ENCODE measurements around the gene PRKAB1.
"Not testable (repeated sequence)": the region's sequence is repeated elsewhere in the genome, so short reads cannot be mapped to it uniquely, and the experiment has no call there.

PRKAB1 gene

GRCh38 chr12:119645535-119646059, 22.3 kb upstream of the PRKAB1 start:
- Mint-ChIP-seq H3K27ac (no peak overlapping the region), H3K36me3 (ENCODE audit: low read depth) (no peaks in the 10 kb centered on the region)
- DNase-seq (ENCODE audit: low spot score), result no peak

GRCh38 chr12:119649202-119649808, 18.6 kb upstream of the PRKAB1 start:
- Mint-ChIP-seq H3K27ac (no peak overlapping the region), H3K36me3 (ENCODE audit: low read depth) (peaks cover 6% of the 10 kb centered on the region), H3K9me3 (peaks cover 15% of the 10 kb centered on the region), H3K4me1 (ENCODE audit: low read depth) (no peaks in the 10 kb centered on the region), H3K4me3 (no peak overlapping the region), H3K27me3 (ENCODE audit: low read depth) (no peaks in the 10 kb centered on the region)
- no peak for DNase-seq (ENCODE audit: low spot score)

More at GRCh38 chr12:119645535-119646059, 22.3 kb upstream of the PRKAB1 start:
- Mint-ChIP-seq H3K4me1 (ENCODE audit: low read depth) (no peaks in the 10 kb centered on the region), H3K4me3 (no peak overlapping the region), H3K27me3 (ENCODE audit: low read depth) (peaks cover 3% of the 10 kb centered on the region), H3K9me3 (no peaks in the 10 kb centered on the region)

GRCh38 chr12:119652665-119653064, 15.3 kb upstream of the PRKAB1 start:
- Mint-ChIP-seq H3K36me3 (ENCODE audit: low read depth) (peaks cover 6% of the 10 kb centered on the region), H3K27me3 (ENCODE audit: low read depth) (no peaks in the 10 kb centered on the region), H3K9me3 (peaks cover 16% of the 10 kb centered on the region), H3K4me1 (ENCODE audit: low read depth) (no peaks in the 10 kb centered on the region), H3K27ac (no peak overlapping the region), H3K4me3 (no peak overlapping the region)
- no peak for DNase-seq (ENCODE audit: low spot score)

- H3K27ac Mint-ChIP-seq; DNase-seq (ENCODE audit: low spot score); H3K4me3 Mint-ChIP-seq; H3K36me3 Mint-ChIP-seq (ENCODE audit: low read depth); H3K27me3 Mint-ChIP-seq (ENCODE audit: low read depth); H3K4me1 Mint-ChIP-seq (ENCODE audit: low read depth): not testable (repeated sequence)
- peaks cover 16% of the 10 kb centered on the region for H3K9me3 Mint-ChIP-seq
These were observed 10.9 kb upstream of the PRKAB1 start for GRCh38 chr12:119657001-119657400.

- H3K36me3 Mint-ChIP-seq (ENCODE audit: low read depth); H3K27ac Mint-ChIP-seq; H3K27me3 Mint-ChIP-seq (ENCODE audit: low read depth); DNase-seq (ENCODE audit: low spot score); H3K4me3 Mint-ChIP-seq; H3K4me1 Mint-ChIP-seq (ENCODE audit: low read depth): not testable (repeated sequence)
- H3K9me3 Mint-ChIP-seq, result peaks cover 13% of the 10 kb centered on the region
These were observed 9.8 kb upstream of the PRKAB1 start for GRCh38 chr12:119658166-119658565.

- Mint-ChIP-seq H3K9me3 (peaks cover under 1% of the 10 kb centered on the region), H3K4me3 (no peak overlapping the region), H3K27ac (no peak overlapping the region), H3K36me3 (ENCODE audit: low read depth) (no peaks in the 10 kb centered on the region), H3K27me3 (ENCODE audit: low read depth) (no peaks in the 10 kb centered on the region), H3K4me1 (ENCODE audit: low read depth) (peaks cover 9% of the 10 kb centered on the region)
- DNase-seq (ENCODE audit: low spot score), result no peak
These were observed 8.5 kb upstream of the PRKAB1 start for GRCh38 chr12:119659289-119659897.

- Mint-ChIP-seq H3K27me3 (ENCODE audit: low read depth) (no peaks in the 10 kb centered on the region), H3K36me3 (ENCODE audit: low read depth) (no peaks in the 10 kb centered on the region), H3K9me3 (no peaks in the 10 kb centered on the region), H3K27ac (peak overlapping the region; percentile 37), H3K4me1 (ENCODE audit: low read depth) (peaks cover 9% of the 10 kb centered on the region), H3K4me3 (no peak overlapping the region)
- DNase-seq (ENCODE audit: low spot score), result no peak
These were observed 7.9 kb upstream of the PRKAB1 start for GRCh38 chr12:119660076-119660475.

- Mint-ChIP-seq H3K4me1 (ENCODE audit: low read depth) (peaks cover 17% of the 10 kb centered on the region), H3K27ac (no peak overlapping the region), H3K36me3 (ENCODE audit: low read depth) (no peaks in the 10 kb centered on the region), H3K9me3 (no peaks in the 10 kb centered on the region), H3K4me3 (no peak overlapping the region), H3K27me3 (ENCODE audit: low read depth) (no peaks in the 10 kb centered on the region)
- no peak for DNase-seq (ENCODE audit: low spot score)
These were observed 6.1 kb upstream of the PRKAB1 start for GRCh38 chr12:119661882-119662281.

- Mint-ChIP-seq H3K27ac (no peak overlapping the region), H3K4me3 (no peak overlapping the region), H3K27me3 (ENCODE audit: low read depth) (no peaks in the 10 kb centered on the region), H3K9me3 (no peaks in the 10 kb centered on the region), H3K36me3 (ENCODE audit: low read depth) (peaks cover 4% of the 10 kb centered on the region), H3K4me1 (ENCODE audit: low read depth) (peaks cover 21% of the 10 kb centered on the region)
- DNase-seq (ENCODE audit: low spot score), result no peak
These were observed 3.3 kb upstream of the PRKAB1 start for GRCh38 chr12:119664642-119665041.

- Mint-ChIP-seq H3K4me3 (no peak overlapping the region), H3K4me1 (ENCODE audit: low read depth) (peaks cover 21% of the 10 kb centered on the region), H3K36me3 (ENCODE audit: low read depth) (peaks cover 10% of the 10 kb centered on the region), H3K27ac (no peak overlapping the region), H3K9me3 (no peaks in the 10 kb centered on the region), H3K27me3 (ENCODE audit: low read depth) (no peaks in the 10 kb centered on the region)
- DNase-seq (ENCODE audit: low spot score), result no peak
These were observed 2.6 kb upstream of the PRKAB1 start for GRCh38 chr12:119665164-119665929.

- Mint-ChIP-seq H3K4me3 (peak overlapping the region; percentile 24), H3K27ac (peak overlapping the region; percentile 4), H3K4me1 (ENCODE audit: low read depth) (peaks cover 30% of the 10 kb centered on the region), H3K9me3 (no peaks in the 10 kb centered on the region), H3K36me3 (ENCODE audit: low read depth) (peaks cover 20% of the 10 kb centered on the region), H3K27me3 (ENCODE audit: low read depth) (no peaks in the 10 kb centered on the region)
- DNase-seq (ENCODE audit: low spot score), result no peak
These were observed 1.6 kb upstream of the PRKAB1 start for GRCh38 chr12:119666226-119666795.

- peak overlapping the region; percentile 93 for H3K4me3 Mint-ChIP-seq
- no peak for DNase-seq (ENCODE audit: low spot score)
- no peaks in the 10 kb centered on the region for H3K9me3 Mint-ChIP-seq
- peak overlapping the region; percentile 19 for H3K27ac Mint-ChIP-seq
- H3K4me1 Mint-ChIP-seq (ENCODE audit: low read depth), result peaks cover 34% of the 10 kb centered on the region
- H3K27me3 Mint-ChIP-seq (ENCODE audit: low read depth), result no peaks in the 10 kb centered on the region
- peaks cover 26% of the 10 kb centered on the region for H3K36me3 Mint-ChIP-seq (ENCODE audit: low read depth)
These were observed 895 bp upstream of the PRKAB1 start for GRCh38 chr12:119666900-119667576.

GRCh38 chr12:119668324-119668841, 450 bp downstream of the PRKAB1 start:
- Mint-ChIP-seq H3K4me3 (peak overlapping the region; percentile 93), H3K27ac (peak overlapping the region; percentile 89), H3K4me1 (ENCODE audit: low read depth) (peaks cover 47% of the 10 kb centered on the region), H3K27me3 (ENCODE audit: low read depth) (no peaks in the 10 kb centered on the region), H3K36me3 (ENCODE audit: low read depth) (peaks cover 40% of the 10 kb centered on the region), H3K9me3 (no peaks in the 10 kb centered on the region)
- no peak for DNase-seq (ENCODE audit: low spot score)

Measured in T-helper 2 cell treated with Interferon-gamma antibody and Interleukin-4, amounts not matched to agents 5 μg/mL and 100 μg/mL, for 36 hours (primary cell).